ENCODE data around the gene POLR3K. TPM values are rescaled to one million over a fixed set of nuclear protein-coding genes. Genes with fewer than 3 reads are reported as not detected.

The POLR3K gene
- total RNA-seq, 1 donor from 2014 or later, result 6.6 TPM

Other genes with a start within 250 kb of the POLR3K start
- gene SNRNP25, start 220 bp upstream of the POLR3K start, total RNA-seq, result 17.9 and 25.9 TPM in 2 replicates
- gene RHBDF1, start 19.0 kb upstream of the POLR3K start, total RNA-seq, result 30.1 and 32.1 TPM in 2 replicates
- gene MPG, start 24.6 kb upstream of the POLR3K start, total RNA-seq, result 121 and 199 TPM in 2 replicates
- gene NPRL3, start 85.1 kb upstream of the POLR3K start, total RNA-seq, result 9.5 and 17.8 TPM in 2 replicates
- gene HBZ, start 99.0 kb upstream of the POLR3K start, total RNA-seq, result not detected in 2 replicates
- not detected in 2 replicates for gene HBM, start 112.4 kb upstream of the POLR3K start, total RNA-seq
- gene HBA2, start 119.3 kb upstream of the POLR3K start, total RNA-seq, result 0.42 TPM in 1 of 2 replicates, not detected in the other
- gene HBA1, start 123.1 kb upstream of the POLR3K start, total RNA-seq, result not detected in 2 replicates
- gene HBQ1, start 126.9 kb upstream of the POLR3K start, total RNA-seq, result 0.34 TPM in 1 of 2 replicates, not detected in the other
- 30.9 and 55.5 TPM in 2 replicates for gene LUC7L, start 175.8 kb upstream of the POLR3K start, total RNA-seq
- gene FAM234A, start 181.2 kb upstream of the POLR3K start, total RNA-seq, result 59.2 and 76.1 TPM in 2 replicates
- gene RGS11, start 222.3 kb upstream of the POLR3K start, total RNA-seq, result 0.19 and 0.68 TPM in 2 replicates
- gene ARHGDIG, start 227.0 kb upstream of the POLR3K start, total RNA-seq, result 1.2 TPM in 1 of 2 replicates, not detected in the other
- gene PDIA2, start 229.6 kb upstream of the POLR3K start, total RNA-seq, result 0.34 TPM in 1 of 2 replicates, not detected in the other